NCI-H524 (cell line): ENCODE data around the gene ZNF319.

Experiments
- DNase-seq, 2 experiments: peaks; one replicate each; lab custom pipeline; 2025; lab: John Stamatoyannopoulos, UW

The ZNF319 gene

DNA sequence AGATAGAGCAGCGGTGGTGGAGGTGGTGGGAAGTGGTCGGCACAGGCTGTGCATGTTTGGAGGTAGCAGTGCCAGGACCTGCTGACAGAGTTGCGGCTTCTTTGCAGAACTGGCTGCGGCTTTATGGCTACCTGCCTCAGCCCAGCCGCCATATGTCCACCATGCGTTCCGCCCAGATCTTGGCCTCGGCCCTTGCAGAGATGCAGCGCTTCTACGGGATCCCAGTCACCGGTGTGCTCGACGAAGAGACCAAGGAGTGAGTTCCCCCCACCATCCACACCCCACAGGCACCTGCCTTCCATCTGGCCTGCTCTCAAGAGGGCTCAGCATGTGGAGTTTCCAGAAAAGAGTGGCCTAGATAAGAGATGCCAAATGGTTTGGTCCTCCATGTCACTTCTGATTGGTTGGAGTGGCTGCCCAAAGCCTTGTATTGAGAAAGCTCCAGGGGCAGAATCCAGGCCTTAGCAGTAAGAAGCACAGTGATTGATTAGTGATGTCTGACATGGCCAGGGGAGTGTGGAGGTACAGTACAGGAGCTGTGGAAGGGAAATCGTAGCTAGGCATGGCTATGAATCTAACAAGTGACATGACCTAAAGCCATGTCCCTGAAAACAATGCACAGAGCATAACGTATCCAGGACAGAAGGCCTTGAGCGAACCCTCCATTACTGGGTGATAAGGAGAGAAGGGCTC is 37.0 kb upstream of the ZNF319 start:
- DNase-seq = peak; percentile 92 to 97

DNA sequence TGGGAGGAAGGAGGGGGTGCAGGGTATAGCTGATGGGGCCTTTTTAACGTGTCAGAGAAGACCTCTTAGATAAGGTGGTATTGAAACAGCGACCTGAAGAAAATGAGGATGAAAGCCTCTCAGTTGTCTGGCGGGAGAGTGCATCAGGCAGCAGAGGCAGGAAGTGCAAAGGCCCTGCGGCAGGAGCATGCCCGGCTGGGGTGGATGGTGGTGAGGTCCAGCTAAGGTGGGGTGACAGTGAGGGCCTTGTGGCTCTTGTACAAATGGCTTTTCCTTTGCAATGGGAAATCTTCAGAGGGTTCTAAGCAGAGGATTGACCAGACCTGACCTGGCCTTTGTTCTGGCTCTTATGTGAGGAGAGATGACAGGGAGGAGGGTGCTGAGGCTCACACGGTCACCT is 36.5 kb upstream of the ZNF319 start:
- no peak for DNase-seq

DNA sequence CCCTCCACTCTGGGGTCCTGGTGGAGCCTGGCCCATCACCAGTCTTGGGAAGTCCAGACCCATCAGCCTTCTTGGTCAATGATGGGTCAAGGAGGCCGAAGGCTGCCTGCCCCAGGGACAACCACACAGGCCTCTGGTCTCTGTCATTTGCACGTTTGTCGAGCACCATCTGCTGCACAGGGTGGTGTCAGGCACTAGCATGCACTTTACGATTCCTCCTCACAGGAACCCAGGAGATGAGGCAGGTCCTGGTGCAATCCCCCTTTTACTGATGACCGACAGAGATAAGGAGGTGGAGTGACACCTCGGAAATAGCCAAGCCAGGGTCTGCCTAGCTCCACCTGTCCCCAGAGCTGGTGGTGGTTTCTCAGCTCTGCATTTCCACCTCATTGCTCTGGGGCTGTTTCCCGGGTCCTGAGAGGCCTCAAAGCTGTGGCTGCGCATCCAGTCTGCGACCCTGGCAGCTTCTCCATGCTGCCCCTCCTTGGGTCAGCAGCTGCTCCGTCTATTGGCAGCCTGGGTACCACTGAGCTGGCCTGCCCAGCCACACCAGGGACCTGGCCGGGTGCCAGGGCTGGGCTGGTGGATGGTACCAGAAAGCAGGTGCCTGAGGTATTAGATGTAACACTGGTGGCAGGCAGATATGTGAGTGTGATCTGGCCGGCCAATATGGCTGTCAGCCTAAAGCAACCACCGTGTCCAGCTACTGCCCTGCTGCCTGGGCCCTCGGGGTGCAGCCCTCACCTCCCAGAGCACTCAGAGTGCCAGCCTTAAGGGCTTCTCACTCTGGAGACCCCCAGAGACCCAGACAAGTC is 35.1 kb upstream of the ZNF319 start:
- peak in 1 of 2 experiments; percentile 22 for DNase-seq

DNA sequence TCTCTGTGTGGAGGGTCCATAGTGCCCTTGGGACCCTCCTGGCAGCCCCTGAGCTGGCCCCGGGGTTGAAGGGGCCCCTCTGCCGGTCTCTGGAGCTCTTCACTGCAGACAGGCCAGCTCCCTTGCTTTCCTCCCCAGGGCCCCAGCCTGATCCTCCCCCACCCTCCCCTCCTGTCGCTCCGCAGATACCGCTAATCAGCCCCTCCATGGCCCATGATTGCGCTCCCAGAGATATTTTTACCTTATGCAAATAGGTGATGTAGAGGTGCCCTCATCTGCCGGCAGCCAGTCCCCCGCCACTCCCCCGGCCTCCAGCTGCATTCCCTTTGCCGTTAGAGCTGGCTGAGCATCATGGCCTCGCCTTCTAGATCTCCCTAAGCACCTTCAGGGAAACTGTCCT is 34.3 kb upstream of the ZNF319 start:
- no peak for DNase-seq

DNA sequence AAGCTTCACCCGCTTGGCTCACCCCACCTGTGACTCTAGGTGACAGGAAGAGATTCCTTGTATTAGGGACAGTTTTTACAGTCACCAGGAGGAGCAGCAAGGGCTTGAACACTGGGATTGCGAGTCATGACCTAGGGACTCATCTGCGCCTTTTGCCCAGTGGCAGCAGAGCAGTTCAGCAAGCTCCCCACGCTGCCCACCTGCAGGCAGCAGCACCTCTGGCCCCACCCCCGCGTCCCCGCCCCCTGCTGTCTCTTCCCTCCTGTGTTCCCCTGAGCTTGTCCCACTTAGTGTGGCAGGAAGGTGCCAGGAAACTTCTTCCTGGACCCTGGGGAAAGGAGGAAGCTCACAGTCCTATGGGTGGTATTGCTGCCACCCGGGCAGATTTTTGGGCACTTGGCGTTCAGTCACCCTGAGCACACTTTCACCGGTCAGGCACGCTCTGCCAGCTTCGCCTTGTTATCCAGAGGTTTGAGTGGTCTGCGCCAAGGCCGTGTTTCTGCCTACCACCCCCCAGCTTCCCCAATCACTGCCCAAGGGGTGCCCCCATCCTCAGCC is 33.7 kb upstream of the ZNF319 start:
- DNase-seq = no peak

DNA sequence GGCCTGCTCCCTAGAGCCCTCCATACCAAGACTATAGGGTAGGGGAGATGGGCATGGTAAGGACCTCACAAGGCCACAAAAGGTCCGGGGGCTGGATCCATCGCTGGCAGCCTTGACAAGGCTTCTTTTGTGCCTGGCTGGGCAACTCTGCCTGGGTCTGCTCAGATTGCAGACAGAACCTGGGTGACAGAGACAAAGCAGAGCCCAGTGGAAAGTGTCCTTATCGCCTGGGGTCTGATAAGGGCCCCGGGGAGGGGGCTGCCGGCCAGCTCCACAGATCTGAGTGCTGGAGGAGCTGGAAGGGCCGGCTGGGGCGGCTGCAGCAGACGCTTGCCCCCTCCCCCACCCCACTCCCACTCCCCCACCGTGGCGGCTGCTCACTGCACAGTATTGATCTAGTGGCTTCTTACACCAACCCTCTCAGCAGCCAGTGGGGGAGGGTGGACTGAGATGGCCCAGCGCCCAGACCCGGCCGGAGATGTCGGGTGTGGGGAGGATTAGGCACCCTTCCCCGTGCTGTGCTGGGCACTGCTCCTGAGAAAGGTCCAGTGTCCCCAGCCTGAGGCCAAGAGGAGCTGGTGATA is 32.3 kb upstream of the ZNF319 start:
- DNase-seq = no peak

DNA sequence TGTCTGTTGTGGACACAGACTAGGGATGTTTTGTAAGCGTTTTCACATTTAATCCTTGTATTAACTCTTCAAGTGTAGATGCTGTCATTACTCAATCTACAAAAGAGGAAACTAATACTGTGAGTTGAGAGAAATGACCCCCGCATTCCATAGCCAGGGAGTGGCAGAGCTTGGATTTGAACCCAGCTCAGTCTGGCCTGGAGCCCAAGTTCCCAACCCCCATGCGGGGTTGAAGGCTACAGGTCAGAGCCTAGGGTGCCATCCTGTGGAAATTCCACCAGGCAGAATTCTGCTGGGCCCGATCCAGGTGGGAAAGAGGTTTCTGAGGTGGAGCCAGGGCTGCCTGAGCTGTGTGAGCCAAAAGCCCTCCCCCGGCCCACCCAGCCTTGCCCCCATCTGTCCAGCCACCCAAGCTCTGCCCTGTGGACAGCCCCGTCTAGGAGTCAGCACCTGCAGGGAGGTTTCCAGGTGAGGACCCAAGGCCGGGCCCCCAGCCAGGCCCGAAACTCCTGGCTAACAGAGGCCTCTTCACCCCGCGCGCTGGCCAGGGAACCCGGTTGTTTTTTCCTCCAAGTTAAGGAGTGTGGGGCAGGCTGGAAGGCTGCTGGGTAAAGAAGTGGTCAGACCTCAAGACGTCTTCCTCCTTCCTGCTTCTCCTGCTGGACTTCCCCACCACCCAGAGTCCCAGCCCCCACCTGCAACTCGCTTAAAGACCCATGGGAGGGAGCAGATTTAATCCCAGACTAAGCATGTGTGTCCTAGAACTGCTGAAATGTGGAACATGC is 30.7 kb upstream of the ZNF319 start:
- DNase-seq = no peak

DNA sequence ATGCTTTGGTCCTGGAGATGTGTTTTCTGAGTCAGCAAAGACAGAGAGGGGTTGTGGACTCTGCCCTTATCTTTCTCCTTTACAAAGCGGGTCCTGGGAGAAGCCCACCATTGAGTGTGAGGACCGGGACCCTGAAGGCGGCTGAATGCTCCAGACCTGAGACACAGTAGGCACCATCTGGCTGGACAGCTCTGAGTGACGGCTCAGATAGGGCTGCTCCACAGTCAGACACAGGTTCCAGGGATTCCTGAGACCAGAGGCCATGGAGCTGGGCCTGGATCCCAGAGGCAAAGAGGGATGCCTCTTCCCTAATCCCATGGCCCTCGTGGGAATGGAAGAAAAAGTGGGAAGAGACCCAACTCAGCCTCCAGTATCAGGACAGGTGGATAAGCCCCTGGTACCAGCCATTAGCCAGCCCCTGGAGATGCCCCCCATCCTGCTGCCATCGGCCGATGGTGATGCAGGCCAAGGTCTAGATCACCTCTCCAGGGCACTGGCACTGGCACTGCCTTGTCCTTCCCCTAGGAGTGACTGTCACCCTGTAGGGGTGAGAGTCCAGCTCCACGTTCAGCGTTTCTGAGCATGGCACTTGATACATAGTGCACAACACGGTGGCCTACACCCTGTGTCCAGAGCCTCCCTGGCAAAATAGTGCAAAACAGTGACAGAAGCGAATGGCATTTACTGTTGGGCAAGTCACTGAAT is 29.8 kb upstream of the ZNF319 start:
- no peak for DNase-seq

DNA sequence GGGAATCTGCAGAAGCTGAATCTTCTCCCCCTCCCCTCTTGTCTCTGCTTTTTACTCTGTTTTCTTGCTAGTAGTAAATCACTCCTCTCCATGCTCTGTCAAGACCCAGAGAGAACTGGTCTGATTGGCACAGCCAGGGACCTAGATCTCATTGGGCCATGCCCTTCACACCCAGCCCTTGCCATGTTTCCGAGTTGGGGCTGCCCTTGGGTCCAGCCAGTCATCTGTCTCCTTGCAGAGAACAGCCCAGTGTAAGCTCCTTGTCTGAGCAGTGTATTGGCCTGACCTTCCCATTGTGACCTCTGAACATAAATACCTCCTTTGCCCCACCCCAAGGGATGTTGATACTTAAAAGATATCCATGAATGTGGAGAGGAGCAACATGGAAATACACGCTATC is 28.9 kb upstream of the ZNF319 start:
- no peak for DNase-seq

DNA sequence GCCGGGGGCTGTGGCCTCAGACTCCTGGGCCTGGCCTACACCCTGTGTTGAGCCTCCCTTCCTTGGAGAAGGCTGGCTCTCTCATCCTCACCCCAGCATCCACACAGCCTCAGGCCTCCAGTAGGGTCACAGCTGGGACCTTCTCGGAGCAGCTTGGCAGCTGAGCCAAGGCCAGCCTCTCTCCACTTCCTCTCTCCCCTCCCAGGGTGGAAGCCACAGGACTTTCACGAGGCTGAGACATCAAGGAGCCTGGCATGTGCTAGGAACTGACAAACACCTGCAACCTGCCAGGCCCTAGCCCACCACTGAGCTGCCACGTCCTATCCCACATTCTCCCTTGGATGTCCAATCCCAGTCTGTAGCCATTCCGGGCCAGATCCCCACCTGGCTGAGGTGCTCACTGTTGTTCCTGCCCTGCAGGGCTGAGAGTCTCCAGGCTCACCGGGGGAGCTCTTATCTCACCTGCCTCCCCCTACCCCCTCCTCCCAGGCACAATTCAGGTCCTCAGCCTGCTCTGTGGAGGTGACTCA is 28.1 kb upstream of the ZNF319 start:
- no peak for DNase-seq

DNA sequence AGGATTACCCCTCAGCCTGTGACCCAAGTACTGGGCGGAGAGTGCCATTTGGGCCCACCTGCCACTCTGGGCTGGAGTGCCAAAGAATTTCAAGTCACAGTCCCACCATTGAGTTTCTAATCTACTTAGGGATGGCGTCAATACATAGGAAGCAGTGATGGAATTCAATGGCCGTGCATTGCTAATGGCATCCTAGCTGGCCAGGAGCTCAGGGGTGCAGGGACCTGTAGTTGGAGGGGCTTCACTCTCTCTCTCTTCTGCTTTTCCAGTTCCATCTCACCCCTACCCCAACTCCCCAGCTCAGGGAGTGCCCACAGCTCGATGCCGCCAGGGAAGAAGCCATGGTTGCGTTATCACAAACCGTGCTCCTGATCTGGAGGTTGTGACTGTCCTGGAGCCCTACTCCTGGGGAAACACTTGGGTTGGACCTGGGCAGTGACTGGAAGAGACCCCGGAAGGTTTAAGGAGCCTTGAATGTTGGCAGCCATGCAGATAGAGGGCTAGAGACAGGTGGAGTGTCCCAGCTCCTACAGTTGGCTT is 27.5 kb upstream of the ZNF319 start:
- DNase-seq = no peak

DNA sequence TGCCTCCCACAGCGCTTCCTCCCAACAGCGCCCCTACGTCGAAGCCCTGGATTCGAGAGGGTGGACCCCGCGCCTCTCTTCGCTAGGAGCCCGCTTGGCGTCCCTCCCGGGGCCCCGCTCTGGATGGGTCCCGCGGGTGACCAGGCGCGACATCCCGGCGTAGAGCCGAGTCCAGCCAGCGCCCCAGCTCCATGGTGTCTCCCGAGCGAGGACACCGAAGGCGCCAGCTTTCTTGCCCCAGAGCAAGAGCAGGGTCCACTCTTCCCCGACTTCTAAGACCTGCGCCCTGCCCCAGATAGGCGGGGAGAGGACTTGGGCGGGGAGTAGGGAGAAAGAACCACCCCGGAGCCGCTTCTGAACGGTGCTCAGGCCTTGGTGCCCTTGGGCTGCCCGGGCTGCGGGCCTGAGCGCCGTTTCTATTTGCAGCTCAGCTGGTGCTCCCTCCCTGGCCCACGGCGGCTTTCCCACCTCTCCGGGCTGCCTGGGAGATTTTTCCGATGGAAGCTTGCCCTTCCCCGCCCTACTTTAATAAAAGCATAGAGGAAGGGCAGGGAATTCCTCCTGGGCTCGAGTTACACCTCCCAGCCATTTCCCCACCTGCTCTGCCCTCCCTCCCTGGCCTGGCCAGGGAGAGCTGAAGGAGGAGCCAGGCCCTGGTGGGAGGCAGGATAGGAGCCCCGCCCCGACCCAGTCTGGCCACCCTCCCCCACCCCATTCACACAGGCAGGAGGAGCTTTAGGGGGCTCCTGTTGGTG is 26.9 kb upstream of the ZNF319 start:
- DNase-seq = peak in 1 of 2 experiments; percentile 46

DNA sequence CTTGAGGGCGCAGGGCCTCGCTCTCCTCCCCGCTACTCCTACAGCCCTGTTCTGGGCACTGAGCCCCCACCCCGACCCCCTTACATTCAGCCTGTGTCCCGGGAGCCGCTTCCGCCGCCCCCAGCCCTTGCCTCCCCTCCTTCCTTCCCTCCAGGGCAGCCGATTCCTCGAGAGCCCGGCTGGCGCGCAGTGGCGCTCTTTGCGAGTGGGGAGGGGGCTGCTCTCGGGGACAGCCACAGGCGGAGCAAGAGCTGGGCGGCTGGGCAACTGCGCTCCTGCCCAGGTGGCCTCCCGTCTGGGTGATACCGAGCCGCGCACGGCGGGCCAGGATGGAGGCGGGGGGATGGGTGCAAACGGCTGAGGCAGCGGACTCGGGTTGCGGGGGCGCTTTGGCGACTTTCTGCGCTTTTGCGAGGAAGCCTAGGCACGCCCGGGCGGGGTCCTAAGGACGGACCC is 26.3 kb upstream of the ZNF319 start:
- peak in 1 of 2 experiments; percentile 39 for DNase-seq

DNA sequence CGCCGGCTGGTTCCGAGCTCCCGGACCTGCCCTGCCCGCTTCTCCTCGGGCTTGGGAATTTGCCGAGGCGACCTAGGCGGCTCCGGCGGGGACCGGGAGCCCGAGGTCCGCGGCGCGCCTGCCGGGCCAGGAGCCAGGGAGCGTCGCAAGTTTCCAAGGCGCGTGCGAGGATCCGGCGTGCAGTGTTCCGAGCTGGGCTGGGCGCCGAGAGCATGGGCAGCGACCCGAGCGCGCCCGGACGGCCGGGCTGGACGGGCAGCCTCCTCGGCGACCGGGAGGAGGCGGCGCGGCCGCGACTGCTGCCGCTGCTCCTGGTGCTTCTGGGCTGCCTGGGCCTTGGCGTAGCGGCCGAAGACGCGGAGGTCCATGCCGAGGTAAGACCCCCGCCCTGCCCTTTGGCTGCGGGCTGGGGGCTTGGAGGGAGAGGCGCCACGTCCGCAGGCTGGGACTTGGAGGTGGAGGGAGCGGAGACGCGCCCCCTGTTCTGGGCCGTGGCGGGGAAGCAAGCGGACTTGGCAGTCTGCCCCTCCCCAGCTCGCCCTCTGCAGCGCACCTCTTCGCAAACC is 25.8 kb upstream of the ZNF319 start:
- DNase-seq = peak in 1 of 2 experiments; percentile 50

DNA sequence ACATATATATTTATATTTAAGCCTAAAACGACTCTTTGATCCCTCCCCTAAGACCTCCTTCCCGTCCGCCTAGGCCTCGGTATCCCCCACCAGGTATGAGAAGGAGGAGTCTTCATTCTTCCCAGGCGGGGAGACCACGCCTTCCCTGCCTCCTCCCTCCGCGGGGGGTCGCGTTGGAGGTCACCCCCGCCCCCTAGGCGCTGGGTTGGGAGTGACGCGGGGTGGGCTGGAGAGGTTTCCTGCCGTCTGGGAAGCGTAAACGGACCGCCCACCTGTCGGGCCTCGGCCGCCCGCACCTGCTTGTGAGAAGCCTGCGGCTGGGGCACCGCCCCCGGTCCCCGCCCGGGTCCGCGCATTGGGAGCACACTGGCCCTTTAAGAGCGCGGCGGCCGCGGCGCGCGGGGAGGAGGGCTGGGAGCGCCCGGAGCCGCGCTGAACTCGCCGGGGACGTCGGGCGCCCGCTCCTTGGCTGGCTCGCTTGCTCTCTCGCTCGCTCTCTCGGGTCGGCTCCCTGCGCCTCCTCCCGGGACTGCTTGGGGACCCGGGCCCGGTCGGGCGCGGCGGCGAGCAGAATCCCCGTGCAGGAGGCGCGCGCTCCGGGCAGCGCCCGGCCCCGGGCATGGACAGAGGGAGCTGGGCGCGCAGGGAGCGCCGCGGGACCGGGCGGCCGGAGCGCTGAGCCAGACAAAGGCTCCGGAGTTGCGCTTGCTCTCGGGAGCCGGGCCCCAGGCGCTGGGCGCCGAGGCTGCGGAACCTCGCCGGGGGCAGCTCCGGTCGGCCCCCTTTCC is 25.1 kb upstream of the ZNF319 start, which contains the start of gene MMP15:
Gene MMP15, plus strand, starts transcription at position 404 of the 788 bp plus-strand sequence. CDS start 597 bp downstream, outside the sequence.
- DNase-seq = peak; percentile 49 to 73

DNA sequence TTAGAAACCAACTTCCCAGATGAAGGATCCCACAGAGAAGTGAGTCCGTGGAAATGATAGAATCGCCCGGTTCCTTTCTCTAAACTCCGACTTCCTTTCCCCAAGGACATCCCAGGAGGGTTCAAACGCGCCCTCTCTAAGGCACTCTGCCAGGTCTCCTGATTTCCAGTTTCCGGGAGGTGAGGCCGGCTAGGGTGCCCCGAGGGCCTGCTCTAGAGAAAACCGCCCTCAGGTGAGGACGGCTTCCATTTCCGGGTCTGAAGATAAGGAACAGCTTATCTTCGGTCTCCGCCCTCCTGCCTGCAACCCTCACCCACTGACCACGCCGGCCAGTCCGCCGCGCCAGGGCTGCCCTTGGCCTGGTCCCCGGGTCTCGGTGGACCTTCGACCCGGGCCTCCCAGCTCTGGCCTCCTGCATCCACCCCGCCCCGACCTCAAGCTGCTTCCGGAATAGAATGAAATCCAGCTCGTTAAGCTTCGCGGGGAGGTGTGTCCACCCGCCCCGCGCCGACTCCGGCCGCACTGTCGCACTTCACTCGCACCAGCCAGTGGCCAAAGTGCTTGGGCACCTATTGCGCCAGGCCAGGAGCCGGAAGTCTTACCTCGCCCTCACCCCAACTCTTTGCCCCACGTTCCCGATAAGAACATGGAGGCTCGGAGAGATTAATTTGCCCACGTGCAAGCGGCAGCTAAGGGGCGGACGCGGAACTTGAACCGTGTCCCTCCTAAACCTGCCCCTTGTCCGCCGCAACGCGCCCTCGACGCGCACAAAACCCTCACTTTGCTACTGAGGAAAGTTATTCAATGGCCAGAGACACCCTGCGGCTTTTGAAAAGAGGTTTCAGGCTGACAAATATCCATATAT is 24.2 kb upstream of the ZNF319 start:
- peak in 1 of 2 experiments; percentile 13 for DNase-seq

DNA sequence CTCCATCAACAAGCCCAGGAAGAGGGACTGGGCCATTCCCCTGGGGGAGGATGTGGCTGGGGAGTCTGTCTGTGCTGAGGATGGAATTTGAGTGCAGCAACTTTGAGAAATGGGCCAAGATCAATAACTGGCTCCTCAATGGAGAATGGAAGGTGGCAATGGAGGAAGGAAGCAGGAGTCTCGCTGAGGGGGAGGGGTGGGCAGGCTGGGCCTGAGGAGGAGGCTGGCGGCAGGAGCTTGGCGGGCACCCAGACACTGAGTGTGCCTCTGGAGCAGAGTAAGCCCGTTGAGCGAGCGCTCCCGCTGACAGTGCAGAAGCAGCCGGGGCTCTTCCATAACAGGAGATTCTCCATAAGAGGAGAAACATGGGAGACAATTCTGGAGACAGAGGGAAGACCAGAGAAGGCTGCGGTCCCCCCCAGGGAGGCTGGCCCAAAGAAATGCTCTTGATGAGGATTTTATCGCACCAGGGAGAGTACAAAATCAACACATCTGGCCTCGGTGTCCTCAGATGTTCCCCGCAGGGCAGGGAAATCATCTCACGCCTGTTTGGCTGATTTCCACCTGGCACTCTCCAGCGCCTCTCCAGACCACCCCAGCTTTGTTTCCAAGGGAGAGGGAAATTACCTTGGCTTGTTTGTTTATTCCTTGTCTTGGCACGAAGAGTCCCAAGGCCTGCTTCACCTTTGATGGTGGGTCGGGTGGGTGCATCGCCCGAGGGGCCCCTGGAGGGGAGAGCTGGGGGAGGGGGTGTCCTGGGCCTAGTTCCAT is 22.3 kb upstream of the ZNF319 start:
- DNase-seq = peak; percentile 57 to 70
